ENCODE measurements around the gene WNK2. TPM values are rescaled to one million over a fixed set of nuclear protein-coding genes. Genes with fewer than 3 reads are reported as not detected.
"Not testable (repeated sequence)": the region's sequence is repeated elsewhere in the genome, so short reads cannot be mapped to it uniquely, and the experiment has no call there.

The WNK2 gene
- total RNA-seq, 1 donor from 2014 or later = 9.7 TPM

- Histone ChIP-seq H3K27me3 (ENCODE audit: control insufficient read depth, insufficient read depth, low read length) (no peaks in the 10 kb centered on the region), H3K36me3 (ENCODE audit: control insufficient read depth, insufficient read depth, low read length) (no peaks in the 10 kb centered on the region), H3K4me3 (ENCODE audit: low read depth, low read length) (no peak overlapping the region)
- DNase-seq (ENCODE audit: low read depth) = no peak
- TF ChIP-seq, protein P1, sequence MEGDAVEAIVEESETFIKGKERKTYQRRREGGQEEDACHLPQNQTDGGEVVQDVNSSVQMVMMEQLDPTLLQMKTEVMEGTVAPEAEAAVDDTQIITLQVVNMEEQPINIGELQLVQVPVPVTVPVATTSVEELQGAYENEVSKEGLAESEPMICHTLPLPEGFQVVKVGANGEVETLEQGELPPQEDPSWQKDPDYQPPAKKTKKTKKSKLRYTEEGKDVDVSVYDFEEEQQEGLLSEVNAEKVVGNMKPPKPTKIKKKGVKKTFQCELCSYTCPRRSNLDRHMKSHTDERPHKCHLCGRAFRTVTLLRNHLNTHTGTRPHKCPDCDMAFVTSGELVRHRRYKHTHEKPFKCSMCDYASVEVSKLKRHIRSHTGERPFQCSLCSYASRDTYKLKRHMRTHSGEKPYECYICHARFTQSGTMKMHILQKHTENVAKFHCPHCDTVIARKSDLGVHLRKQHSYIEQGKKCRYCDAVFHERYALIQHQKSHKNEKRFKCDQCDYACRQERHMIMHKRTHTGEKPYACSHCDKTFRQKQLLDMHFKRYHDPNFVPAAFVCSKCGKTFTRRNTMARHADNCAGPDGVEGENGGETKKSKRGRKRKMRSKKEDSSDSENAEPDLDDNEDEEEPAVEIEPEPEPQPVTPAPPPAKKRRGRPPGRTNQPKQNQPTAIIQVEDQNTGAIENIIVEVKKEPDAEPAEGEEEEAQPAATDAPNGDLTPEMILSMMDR (IDR thresholded peaks at IDR 0.05; ENCODE audit: insufficient read depth, low read length, poor library complexity, severe bottlenecking) = no peak
Observed at GRCh38 chr9:93326654-93327053, 142.7 kb downstream of the WNK2 start.

GRCh38 chr9:93329629-93330280 is 145.8 kb downstream of the WNK2 start:
- no peak overlapping the region for H3K4me3 ChIP-seq (ENCODE audit: low read depth, low read length)
- no peak for DNase-seq (ENCODE audit: low read depth)
- TF ChIP-seq, protein P1 (IDR thresholded peaks at IDR 0.05; ENCODE audit: insufficient read depth, low read length, poor library complexity, severe bottlenecking) = no peak
- no peaks in the 10 kb centered on the region for H3K27me3 ChIP-seq (ENCODE audit: control insufficient read depth, insufficient read depth, low read length)
- H3K36me3 ChIP-seq (ENCODE audit: control insufficient read depth, insufficient read depth, low read length) = no peaks in the 10 kb centered on the region

- no peaks in the 10 kb centered on the region for H3K36me3 ChIP-seq (ENCODE audit: control insufficient read depth, insufficient read depth, low read length)
- TF ChIP-seq, protein P1 (IDR thresholded peaks at IDR 0.05; ENCODE audit: insufficient read depth, low read length, poor library complexity, severe bottlenecking) = no peak
- no peak for DNase-seq (ENCODE audit: low read depth)
- no peaks in the 10 kb centered on the region for H3K27me3 ChIP-seq (ENCODE audit: control insufficient read depth, insufficient read depth, low read length)
- H3K4me3 ChIP-seq (ENCODE audit: low read depth, low read length) = no peak overlapping the region
Observed at GRCh38 chr9:93332317-93332716, 148.4 kb downstream of the WNK2 start.

- no peak for DNase-seq (ENCODE audit: low read depth)
- no peaks in the 10 kb centered on the region for H3K36me3 ChIP-seq (ENCODE audit: control insufficient read depth, insufficient read depth, low read length)
- H3K4me3 ChIP-seq (ENCODE audit: low read depth, low read length) = no peak overlapping the region
- TF ChIP-seq, protein P1 (IDR thresholded peaks at IDR 0.05; ENCODE audit: insufficient read depth, low read length, poor library complexity, severe bottlenecking) = no peak
- H3K27me3 ChIP-seq (ENCODE audit: control insufficient read depth, insufficient read depth, low read length) = no peaks in the 10 kb centered on the region
Observed at GRCh38 chr9:93336720-93337119, 152.8 kb downstream of the WNK2 start.

DNA sequence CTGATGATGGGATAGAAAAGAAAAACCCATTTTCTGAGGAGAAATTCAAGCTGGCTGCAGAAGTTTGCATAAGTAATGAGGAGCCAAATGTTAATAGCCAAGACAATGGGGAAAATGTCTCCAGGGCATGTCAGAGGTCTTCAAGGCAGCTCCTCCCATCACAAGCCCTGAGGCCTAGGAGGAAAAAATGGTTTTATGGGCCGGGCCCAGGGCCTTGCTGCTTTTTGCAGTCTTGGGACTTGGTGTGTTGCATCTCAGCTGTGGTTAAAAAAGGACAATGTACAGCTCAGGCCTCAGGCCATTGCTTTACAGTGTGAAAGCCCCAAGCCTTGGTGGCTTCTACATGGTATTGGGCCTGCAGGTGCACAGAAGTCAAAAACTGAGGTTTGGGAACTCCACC is 154.3 kb downstream of the WNK2 start:
- H3K36me3 ChIP-seq (ENCODE audit: control insufficient read depth, insufficient read depth, low read length); H3K4me3 ChIP-seq (ENCODE audit: low read depth, low read length); DNase-seq (ENCODE audit: low read depth); H3K27me3 ChIP-seq (ENCODE audit: control insufficient read depth, insufficient read depth, low read length): not testable (repeated sequence)

DNA sequence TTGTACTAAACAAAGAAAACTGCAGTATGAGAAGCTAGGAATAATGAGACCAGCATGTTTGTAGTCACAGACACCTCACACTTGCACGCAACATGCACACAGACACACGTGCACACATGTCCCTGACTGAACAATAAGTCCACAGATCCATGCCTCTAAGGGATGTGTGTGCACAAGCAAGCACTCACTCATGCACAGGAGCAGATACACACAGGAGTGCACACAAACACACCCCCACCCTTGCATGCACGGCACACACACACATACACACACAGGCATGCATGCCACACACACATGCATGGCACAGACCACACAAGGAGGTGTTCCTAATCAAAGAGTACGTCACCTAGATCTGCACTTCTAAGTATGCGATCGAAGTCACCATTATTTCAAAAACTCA is 156.2 kb downstream of the WNK2 start:
- Histone ChIP-seq H3K36me3 (ENCODE audit: control insufficient read depth, insufficient read depth, low read length) (no peaks in the 10 kb centered on the region), H3K4me3 (ENCODE audit: low read depth, low read length) (no peak overlapping the region), H3K27me3 (ENCODE audit: control insufficient read depth, insufficient read depth, low read length) (no peaks in the 10 kb centered on the region)
- no peak for DNase-seq (ENCODE audit: low read depth)
- TF ChIP-seq, protein P1 (IDR thresholded peaks at IDR 0.05; ENCODE audit: insufficient read depth, low read length, poor library complexity, severe bottlenecking) = no peak

DNA sequence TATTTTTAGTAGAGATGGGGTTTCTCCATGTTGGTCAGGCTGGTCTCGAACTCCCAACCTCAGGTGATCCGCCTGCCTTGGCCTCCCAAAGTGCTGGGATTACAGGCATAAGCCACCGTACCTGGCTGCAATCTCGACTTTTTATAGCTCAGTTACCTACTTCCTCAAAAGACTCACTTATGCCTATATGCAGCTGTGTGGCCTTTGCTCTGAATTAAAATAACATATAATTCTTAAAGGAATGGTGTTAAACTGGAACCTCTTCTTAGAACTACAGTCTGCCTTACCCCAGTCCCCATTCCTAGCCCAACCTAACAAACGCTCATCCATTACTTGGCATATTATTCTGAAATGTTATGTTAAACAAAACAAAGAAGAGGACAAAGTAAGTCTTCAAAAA is 157.9 kb downstream of the WNK2 start:
- DNase-seq (ENCODE audit: low read depth); H3K36me3 ChIP-seq (ENCODE audit: control insufficient read depth, insufficient read depth, low read length): not testable (repeated sequence)
- peaks cover 13% of the 10 kb centered on the region for H3K27me3 ChIP-seq (ENCODE audit: control insufficient read depth, insufficient read depth, low read length)

GRCh38 chr9:93342428-93342827 is 158.5 kb downstream of the WNK2 start:
- DNase-seq (ENCODE audit: low read depth); H3K36me3 ChIP-seq (ENCODE audit: control insufficient read depth, insufficient read depth, low read length); H3K4me3 ChIP-seq (ENCODE audit: low read depth, low read length): not testable (repeated sequence)
- peaks cover 13% of the 10 kb centered on the region for H3K27me3 ChIP-seq (ENCODE audit: control insufficient read depth, insufficient read depth, low read length)

More for the DNA sequence above, 157.9 kb downstream of the WNK2 start:
- H3K4me3 ChIP-seq (ENCODE audit: low read depth, low read length) = not testable (repeated sequence)
